GM12801 (cell line): ENCODE results near the gene PPP1R13B.

Experiments used
- TF ChIP-seq, protein P1 (sequence below): IDR thresholded peaks from one replicate; pipeline ENCODE4 v1.5.1; 2011; ENCODE audit warnings: control low read depth; ENCODE audit not compliant: insufficient read length; ENCODE audit errors: extremely low read depth

The PPP1R13B gene

DNA sequence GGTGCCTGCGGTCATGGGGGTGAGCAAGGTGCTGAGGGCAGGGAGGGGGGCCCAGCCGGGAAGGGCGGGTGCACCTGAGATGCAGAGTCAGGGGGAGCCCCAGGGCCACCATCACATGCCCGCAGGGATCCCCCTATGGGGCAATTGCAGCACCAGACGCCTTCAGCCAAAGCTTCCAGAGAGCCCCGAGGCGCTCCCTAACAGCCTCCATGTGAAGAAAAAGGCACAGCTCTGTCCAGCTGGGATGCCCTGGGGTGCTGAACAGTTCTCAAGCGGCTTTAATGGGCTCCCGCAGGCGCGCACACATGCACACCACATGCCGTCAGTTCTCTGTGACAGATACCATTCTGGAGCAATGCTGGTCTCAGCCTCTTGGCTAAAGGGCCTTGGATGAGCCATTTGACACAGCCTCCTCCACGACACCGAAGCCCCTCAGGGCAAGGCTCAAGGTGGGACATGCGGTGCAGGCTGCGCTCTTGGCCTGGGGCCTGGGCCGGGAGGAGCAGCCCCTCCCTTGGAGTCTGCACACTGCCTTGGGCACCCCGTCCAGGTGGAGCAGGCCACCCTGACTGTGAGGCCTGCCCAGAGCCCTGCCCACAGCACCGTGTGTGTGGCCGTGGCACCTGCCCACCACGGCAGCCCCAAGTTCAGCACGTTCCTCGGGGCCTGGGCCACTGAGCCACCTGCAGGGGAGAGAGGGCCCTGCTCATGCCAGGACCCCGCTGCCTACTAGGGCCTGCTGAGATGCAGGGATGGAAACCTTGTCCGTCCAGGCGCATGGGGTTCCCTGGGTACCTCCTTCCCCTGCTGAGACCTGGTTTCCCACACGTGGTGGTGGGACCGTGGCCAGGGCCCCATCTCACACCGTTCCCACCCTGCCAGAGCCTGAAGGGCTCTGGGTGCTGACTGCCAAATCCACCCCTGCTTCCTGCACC is 139.8 kb downstream of the PPP1R13B start:
- TF ChIP-seq, protein P1, sequence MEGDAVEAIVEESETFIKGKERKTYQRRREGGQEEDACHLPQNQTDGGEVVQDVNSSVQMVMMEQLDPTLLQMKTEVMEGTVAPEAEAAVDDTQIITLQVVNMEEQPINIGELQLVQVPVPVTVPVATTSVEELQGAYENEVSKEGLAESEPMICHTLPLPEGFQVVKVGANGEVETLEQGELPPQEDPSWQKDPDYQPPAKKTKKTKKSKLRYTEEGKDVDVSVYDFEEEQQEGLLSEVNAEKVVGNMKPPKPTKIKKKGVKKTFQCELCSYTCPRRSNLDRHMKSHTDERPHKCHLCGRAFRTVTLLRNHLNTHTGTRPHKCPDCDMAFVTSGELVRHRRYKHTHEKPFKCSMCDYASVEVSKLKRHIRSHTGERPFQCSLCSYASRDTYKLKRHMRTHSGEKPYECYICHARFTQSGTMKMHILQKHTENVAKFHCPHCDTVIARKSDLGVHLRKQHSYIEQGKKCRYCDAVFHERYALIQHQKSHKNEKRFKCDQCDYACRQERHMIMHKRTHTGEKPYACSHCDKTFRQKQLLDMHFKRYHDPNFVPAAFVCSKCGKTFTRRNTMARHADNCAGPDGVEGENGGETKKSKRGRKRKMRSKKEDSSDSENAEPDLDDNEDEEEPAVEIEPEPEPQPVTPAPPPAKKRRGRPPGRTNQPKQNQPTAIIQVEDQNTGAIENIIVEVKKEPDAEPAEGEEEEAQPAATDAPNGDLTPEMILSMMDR: no peak

DNA sequence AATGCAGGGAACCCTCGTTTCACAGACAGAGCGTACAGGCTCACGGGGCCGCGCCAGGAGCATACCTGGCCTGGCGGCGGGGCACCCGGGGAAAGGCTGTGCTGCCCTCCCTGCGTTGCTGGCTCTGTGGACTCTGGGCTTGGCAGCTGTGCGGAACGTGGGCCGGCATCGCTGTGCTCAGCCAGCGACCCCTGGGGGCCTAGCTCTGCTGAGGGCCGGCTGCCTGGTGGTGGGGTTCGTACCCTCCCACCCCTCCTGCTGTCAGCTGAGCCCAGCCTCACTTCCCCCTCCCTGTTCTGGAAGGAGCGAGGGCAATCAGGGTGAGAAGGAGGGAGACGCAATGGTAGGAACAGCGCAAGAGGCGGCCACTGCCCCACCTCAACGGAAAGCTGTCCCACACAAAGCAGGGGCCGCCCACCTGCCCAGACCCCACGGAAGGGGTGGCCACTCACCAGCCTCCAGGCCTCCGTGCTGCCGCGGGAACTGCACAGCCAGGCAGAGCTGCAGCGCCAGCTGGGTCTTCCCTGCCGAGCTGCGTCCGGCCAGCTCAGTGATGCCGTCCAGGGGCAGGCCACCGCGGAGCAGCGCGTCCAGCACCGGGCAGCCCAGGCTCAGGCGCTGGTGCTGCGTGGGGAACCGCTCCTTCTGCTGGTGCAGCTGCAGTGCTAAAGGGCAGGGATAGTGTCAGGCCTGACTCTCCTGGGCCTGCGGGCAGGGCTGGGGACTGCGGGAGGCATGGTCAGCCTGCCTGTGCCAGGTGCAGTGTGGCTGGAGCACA is 140.6 kb downstream of the PPP1R13B start:
- TF ChIP-seq, protein P1: no peak

DNA sequence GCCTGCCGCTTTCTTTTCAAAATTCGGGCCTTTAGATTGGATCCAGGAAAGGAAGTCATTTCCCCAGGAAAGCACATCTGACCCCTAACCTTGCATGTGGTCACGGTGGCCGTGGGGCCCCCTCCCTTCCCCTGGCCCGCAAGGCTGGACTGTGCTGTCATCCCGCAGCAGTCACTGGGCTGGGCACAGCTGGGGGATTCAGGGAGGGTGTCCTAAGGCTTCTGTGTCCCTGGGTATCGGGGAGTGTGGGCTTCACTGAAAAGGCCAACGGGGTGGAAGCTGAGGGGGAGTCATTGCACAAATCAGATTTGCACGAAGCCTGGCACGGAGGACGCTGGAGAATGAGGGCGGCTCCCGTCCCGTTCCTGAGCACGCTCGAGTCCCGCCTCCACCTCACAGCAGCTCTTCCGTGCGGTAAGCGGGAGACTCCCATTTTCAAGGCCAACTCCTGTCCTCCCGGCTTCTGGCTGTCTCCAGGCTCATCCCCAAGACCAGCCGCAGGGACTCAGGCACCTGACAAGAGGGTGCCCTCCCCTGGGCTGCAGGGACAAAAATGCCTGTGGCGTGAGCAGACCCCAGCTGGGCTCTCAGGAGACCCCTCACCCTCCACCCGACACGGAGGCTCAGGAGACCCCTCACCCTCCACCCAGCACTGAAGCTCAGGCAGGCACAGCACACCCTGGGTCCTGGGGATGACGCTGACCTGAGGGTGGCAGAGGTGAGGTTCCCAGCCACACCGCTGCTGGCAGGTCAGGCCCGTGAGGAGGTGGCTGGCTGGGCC is 141.7 kb downstream of the PPP1R13B start:
- TF ChIP-seq, protein P1: no peak

DNA sequence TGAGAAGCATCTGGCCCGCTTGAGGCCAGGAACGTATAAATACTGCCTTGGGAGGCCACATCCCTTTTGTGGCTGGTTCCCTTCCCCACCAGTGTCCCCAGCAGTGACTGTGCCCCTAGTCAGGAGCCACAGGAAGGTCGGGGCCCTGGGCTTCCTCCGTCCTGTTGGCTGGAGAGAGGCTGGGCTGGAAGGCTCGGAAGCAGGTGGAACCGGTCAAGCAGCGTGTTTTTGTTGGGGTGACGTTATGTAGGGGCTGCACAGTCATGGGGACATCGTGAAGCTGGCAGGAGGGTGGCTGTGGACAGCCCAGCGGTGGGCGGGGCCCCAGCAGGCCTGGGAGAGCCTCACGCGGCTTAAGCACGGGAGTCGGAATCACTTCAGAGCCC is 142.3 kb downstream of the PPP1R13B start:
- TF ChIP-seq, protein P1: no peak

DNA sequence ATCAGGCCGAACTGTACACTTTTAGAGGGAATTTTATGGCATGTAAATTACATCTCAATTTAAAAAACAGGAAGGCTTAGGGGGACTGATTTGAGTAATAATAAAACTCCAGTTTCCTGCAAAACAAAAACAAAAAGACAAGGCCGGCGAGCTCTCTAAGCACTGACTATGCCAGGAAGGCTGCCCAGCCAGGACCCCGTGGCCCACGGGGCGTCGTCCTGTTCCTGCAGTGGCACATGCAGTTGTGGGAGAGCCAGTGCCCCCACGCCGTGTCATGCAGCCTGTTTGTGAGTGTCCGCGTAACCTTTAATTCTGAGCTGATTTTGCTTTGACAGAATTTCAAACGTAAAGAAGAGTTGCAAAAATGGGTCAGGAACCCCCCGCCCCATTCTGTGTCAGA is 142.7 kb downstream of the PPP1R13B start:
- TF ChIP-seq, protein P1: no peak

DNA sequence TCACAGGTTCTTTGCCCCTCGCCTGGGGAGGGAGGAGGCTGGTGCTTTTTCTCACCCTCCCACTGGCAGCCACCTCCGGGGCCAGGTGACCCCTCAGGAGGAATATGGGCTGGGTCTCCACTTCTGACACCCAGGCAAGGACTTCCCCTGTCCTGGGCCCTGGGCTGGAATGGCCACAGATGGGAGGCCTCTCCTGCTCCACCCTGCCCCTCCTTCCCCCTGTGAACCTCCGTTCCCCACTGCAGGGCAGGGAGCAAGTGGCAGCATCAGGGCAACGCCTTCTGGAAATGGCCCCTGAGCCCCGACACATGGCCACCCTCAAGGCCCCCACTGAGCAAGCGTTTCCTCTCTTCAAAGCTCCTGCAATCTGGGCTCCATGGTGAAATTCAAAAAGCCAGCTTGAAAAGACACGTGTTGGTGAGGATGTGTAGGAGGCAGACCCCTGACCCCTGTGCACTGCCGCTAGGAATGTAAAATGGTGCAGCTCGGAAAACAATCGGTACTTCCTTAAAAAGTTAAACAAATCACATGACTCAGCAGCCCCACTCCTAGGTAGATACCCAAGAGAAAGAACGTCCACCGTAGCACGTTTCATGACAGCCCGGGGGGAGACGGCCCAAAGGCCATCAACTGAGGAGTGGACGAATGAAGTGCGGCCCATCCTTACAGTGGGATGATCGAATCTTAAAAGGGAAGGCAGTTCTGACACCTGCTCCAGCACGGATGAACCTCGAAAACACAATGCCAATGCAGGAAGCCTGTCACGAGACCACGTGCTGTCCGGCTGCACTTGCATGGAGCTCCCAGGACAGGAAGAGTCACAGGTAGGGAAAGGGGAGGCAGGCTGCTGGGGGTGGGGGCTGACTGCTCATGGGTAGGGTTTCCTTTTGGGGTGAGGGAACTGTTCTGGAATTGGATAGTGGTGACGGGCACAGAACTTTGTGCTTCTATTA is 143.7 kb downstream of the PPP1R13B start:
- TF ChIP-seq, protein P1: no peak
